RWPE2 (cell line): ENCODE measurements around the gene CCDC18.

Source experiments
- ATAC-seq: fragments of 200-7000 bp; cut with Tn5 transposase; 3 replicates; pipeline ENCODE4 v1.9.1; 2021; ENCODE audit warnings: low read depth
- DNase-seq: peaks from one replicate; pipeline ENCODE4 v3.0.0-alpha.2; 2020; ENCODE audit warnings: low spot score
- H3K27ac ChIP-seq: fragments of 450-650 bp; 2 replicates; pipeline ENCODE4 v1.5.1; 2017; ENCODE audit warnings: mild to moderate bottlenecking; ENCODE audit not compliant: poor library complexity, severe bottlenecking
- H3K27me3 ChIP-seq: fragments of 250-450 bp; sonication (Bioruptor Pico); 2 replicates; pipeline ENCODE4 v1.5.1; 2021; ENCODE audit warnings: mild to moderate bottlenecking, moderate library complexity; ENCODE audit not compliant: insufficient read depth, poor library complexity, severe bottlenecking
- H3K36me3 ChIP-seq: fragments of 250-450 bp; sonication (Bioruptor Pico); 2 replicates; pipeline ENCODE4 v1.5.1; 2020; ENCODE audit warnings: low read depth, mild to moderate bottlenecking, moderate library complexity
- H3K4me1 ChIP-seq: fragments of 250-450 bp; sonication (Bioruptor Pico); 2 replicates; pipeline ENCODE4 v1.5.1; 2021; ENCODE audit warnings: mild to moderate bottlenecking, moderate library complexity; ENCODE audit not compliant: insufficient read depth, poor library complexity, severe bottlenecking
- H3K4me3 ChIP-seq: fragments of 250-450 bp; sonication (Bioruptor Pico); 2 replicates; pipeline ENCODE4 v1.5.1; 2021; ENCODE audit warnings: mild to moderate bottlenecking, moderate library complexity; ENCODE audit not compliant: severe bottlenecking
- H3K9me3 ChIP-seq: fragments of 250-450 bp; sonication (Bioruptor Pico); 2 replicates; pipeline ENCODE4 v1.5.1; 2021; ENCODE audit warnings: mild to moderate bottlenecking, moderate library complexity; ENCODE audit not compliant: severe bottlenecking
- TF ChIP-seq, protein P1 (sequence below): fragments of 450-650 bp; IDR thresholded peaks from one replicate; pipeline ENCODE4 v1.5.1; 2017; ENCODE audit warnings: mild to moderate bottlenecking, moderate library complexity; ENCODE audit not compliant: poor library complexity, severe bottlenecking

CCDC18 gene

GRCh38 chr1:93140106-93140505, 40.4 kb upstream of the CCDC18 start:
- DNase-seq (no peak), ATAC-seq (no peak)
- TF ChIP-seq, protein P1, sequence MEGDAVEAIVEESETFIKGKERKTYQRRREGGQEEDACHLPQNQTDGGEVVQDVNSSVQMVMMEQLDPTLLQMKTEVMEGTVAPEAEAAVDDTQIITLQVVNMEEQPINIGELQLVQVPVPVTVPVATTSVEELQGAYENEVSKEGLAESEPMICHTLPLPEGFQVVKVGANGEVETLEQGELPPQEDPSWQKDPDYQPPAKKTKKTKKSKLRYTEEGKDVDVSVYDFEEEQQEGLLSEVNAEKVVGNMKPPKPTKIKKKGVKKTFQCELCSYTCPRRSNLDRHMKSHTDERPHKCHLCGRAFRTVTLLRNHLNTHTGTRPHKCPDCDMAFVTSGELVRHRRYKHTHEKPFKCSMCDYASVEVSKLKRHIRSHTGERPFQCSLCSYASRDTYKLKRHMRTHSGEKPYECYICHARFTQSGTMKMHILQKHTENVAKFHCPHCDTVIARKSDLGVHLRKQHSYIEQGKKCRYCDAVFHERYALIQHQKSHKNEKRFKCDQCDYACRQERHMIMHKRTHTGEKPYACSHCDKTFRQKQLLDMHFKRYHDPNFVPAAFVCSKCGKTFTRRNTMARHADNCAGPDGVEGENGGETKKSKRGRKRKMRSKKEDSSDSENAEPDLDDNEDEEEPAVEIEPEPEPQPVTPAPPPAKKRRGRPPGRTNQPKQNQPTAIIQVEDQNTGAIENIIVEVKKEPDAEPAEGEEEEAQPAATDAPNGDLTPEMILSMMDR = no peak
- no peak overlapping the region for H3K27ac ChIP-seq
- H3K9me3 ChIP-seq = no peaks in the 10 kb centered on the region
- peaks cover 66% of the 10 kb centered on the region for H3K36me3 ChIP-seq
- no peaks in the 10 kb centered on the region for H3K27me3 ChIP-seq
- H3K4me3 ChIP-seq = no peak overlapping the region
- peaks cover 2% of the 10 kb centered on the region for H3K4me1 ChIP-seq

DNA sequence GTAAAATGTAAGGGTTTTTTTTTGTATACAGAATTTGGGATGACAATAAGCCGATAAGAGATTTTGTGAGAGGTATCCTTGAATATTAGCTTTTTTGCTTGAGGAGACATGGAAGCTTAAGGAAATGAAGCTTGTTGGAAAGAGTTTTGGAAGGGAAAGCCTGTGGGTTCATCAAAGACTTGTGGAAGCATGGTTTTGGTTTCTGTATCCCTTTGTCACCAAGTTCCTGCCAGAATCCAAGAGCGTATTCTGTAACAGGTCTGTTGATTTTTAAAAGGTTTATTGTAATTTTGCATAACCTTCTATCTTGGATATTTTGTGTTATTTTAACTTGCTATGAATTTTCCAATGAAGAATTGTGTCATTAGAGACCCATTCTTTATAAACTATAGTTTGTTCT, 38.4 kb upstream of the CCDC18 start:
- H3K4me1 ChIP-seq = peaks cover 2% of the 10 kb centered on the region
- no peak for DNase-seq
- TF ChIP-seq, protein P1 = no peak
- no peaks in the 10 kb centered on the region for H3K27me3 ChIP-seq
- no peak for ATAC-seq
- peaks cover 46% of the 10 kb centered on the region for H3K36me3 ChIP-seq
- H3K9me3 ChIP-seq = no peaks in the 10 kb centered on the region
- H3K27ac ChIP-seq = no peak overlapping the region
- H3K4me3 ChIP-seq = no peak overlapping the region

- DNase-seq (no peak), ATAC-seq (no peak)
- TF ChIP-seq, protein P1 = no peak
- H3K4me1 ChIP-seq = no peaks in the 10 kb centered on the region
- no peak overlapping the region for H3K4me3 ChIP-seq
- H3K27me3 ChIP-seq = no peaks in the 10 kb centered on the region
- H3K9me3 ChIP-seq = no peaks in the 10 kb centered on the region
- H3K36me3 ChIP-seq = peaks cover 42% of the 10 kb centered on the region
- no peak overlapping the region for H3K27ac ChIP-seq
Measured at GRCh38 chr1:93143136-93143535, 37.4 kb upstream of the CCDC18 start.

DNA sequence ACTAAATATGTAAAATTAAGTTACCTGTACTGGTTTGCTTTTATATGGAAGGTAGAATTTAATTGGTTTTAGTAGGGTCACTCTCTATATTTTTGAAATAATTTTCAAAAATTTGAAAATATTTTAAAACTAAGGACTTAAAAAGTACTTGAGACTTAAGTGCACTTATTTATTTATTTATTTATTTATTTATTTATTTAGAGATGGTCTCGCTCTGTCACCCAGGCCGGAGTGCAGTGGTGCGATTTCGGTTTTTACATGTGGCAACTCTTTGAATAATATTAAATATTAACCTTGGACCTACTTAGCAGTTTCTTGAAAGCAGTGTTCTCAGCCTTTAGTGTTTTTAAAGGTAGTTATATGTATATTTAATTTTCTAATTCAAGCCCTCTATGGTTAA, 36.8 kb upstream of the CCDC18 start:
- Histone ChIP-seq H3K27me3 (no peaks in the 10 kb centered on the region), H3K36me3 (peaks cover 42% of the 10 kb centered on the region), H3K4me3 (no peak overlapping the region), H3K9me3 (no peaks in the 10 kb centered on the region), H3K4me1 (no peaks in the 10 kb centered on the region), H3K27ac (no peak overlapping the region)
- TF ChIP-seq, protein P1 = no peak
- no peak for ATAC-seq
- no peak for DNase-seq

DNA sequence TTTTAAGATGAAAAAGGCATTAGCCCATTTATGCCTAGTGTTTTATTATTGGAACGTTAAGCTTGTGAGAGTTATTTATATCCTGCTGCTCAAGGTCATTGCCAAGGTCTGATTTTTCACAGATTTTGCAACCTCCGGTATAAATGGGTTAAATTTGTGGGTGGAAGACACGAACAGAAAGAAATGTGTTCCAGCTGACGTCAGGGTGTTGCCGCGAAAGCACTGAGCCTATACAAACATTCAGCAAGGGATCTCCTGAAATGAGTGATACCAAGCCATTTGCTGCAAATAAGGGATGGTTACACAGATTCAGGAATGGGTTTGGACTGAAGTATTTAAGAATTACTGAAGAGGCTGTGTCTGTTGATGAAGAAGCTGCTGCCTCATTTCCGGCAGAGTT, 32.5 kb upstream of the CCDC18 start:
- Histone ChIP-seq H3K9me3 (no peaks in the 10 kb centered on the region), H3K27ac (no peak overlapping the region), H3K27me3 (no peaks in the 10 kb centered on the region), H3K4me3 (no peak overlapping the region), H3K36me3 (peaks cover 61% of the 10 kb centered on the region), H3K4me1 (no peaks in the 10 kb centered on the region)
- TF ChIP-seq, protein P1 = no peak
- DNase-seq (no peak), ATAC-seq (no peak)
